ENCODE data around the gene PIK3AP1.

DNA sequence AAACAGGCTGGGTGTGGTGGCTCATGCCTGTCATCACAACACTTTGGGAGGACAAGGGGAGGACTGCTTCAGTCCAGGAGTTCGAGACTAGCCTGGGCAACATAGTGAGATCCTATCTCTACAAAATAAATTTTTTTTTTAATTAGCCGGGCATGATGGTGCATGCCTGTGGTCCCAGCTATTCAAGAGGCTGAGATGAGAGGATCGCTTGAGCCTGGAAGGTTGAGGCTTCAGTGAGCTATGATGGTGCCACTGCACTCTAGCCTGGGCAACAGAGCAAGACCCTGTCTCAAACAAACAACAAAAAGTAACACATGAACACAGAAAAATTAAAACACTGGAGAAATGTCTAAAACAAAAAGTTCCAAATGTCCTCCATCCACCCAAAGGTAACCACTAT is 22.9 kb downstream of the PIK3AP1 start:
- TF ChIP-seq CTCF (IDR thresholded peaks at IDR 0.05), result no peak
- TF ChIP-seq EZH2 (IDR thresholded peaks at IDR 0.05), result no peak
